SKM-1 (cell line): ENCODE measurements around the gene EI24.

Experiments used
- DNase-seq: peaks from one replicate; lab custom pipeline; 2025; ENCODE audit not compliant: unreplicated experiment; lab: John Stamatoyannopoulos, UW

The EI24 gene

GRCh38 chr11:125626288-125626950 is 57.1 kb downstream of the EI24 start:
- DNase-seq, result no peak

- no peak for DNase-seq
These were observed 58.1 kb downstream of the EI24 start for GRCh38 chr11:125627236-125627910.
